ES-I3 (cell line): Measurements from ENCODE around the gene RGS6.

Experiments
- H3K36me3 ChIP-seq: 2 replicates; pipeline ENCODE4 v1.6.1; 2013; ENCODE audit warnings: mild to moderate bottlenecking, low read length, control low read depth, moderate library complexity; ENCODE audit not compliant: insufficient read depth
- H3K4me1 ChIP-seq: 2 replicates; pipeline ENCODE4 v1.6.1; 2013; ENCODE audit warnings: mild to moderate bottlenecking, control low read depth, low read length; ENCODE audit not compliant: insufficient read depth
- H3K9ac ChIP-seq: 2 replicates; pipeline ENCODE4 v1.6.1; 2013; ENCODE audit warnings: low read depth, mild to moderate bottlenecking, low read length, moderate library complexity
- H3K9me3 ChIP-seq: 2 replicates; pipeline ENCODE4 v1.6.1; 2013; ENCODE audit warnings: mild to moderate bottlenecking, low read length, moderate library complexity; ENCODE audit not compliant: control insufficient read depth, insufficient read depth

RGS6 gene

GRCh38 chr14:72098210-72098609, 166.0 kb downstream of the RGS6 start:
- Histone ChIP-seq H3K9ac (no peak overlapping the region), H3K4me1 (peaks cover 4% of the 10 kb centered on the region; the same call in 1 of the 2 replicates), H3K9me3 (no peaks in the 10 kb centered on the region), H3K36me3 (no peaks in the 10 kb centered on the region)

GRCh38 chr14:72099566-72099965, 167.3 kb downstream of the RGS6 start:
- Histone ChIP-seq H3K9me3 (no peaks in the 10 kb centered on the region), H3K4me1 (0 out of 2 replicates have a peak, but pooled peaks cover 4% of the 10 kb centered on the region), H3K36me3 (no peaks in the 10 kb centered on the region), H3K9ac (no peak overlapping the region)

GRCh38 chr14:72104011-72104613, 171.9 kb downstream of the RGS6 start:
- Histone ChIP-seq H3K9me3 (no peaks in the 10 kb centered on the region), H3K9ac (no peak overlapping the region), H3K36me3 (no peaks in the 10 kb centered on the region), H3K4me1 (no peaks in the 10 kb centered on the region)

GRCh38 chr14:72111911-72112310, 179.7 kb downstream of the RGS6 start:
- Histone ChIP-seq H3K4me1 (no peaks in the 10 kb centered on the region), H3K36me3 (no peaks in the 10 kb centered on the region), H3K9ac (no peak overlapping the region), H3K9me3 (no peaks in the 10 kb centered on the region)

DNA sequence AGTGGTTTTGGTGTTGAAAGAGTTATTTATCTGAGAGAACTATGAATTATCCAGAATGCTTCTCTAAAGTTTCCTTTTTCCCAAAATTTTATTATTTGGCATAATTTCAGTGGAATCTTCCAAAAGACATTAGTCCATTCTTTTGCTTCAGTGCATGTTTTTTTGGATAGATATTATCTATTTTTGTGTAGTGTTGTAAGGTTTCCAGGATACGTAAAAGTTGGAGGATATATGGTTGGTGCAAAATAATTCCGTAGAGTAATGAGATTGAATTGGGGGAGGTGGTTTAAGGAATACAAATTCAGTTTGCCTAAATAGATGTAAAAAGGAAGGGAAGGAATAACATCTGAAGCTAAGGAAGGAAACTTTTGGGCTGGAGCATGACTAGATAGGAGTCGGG, 186.6 kb downstream of the RGS6 start:
- H3K36me3 ChIP-seq: no peaks in the 10 kb centered on the region
- no peaks in the 10 kb centered on the region for H3K9me3 ChIP-seq
- no peak overlapping the region for H3K9ac ChIP-seq
- H3K4me1 ChIP-seq: no peaks in the 10 kb centered on the region

DNA sequence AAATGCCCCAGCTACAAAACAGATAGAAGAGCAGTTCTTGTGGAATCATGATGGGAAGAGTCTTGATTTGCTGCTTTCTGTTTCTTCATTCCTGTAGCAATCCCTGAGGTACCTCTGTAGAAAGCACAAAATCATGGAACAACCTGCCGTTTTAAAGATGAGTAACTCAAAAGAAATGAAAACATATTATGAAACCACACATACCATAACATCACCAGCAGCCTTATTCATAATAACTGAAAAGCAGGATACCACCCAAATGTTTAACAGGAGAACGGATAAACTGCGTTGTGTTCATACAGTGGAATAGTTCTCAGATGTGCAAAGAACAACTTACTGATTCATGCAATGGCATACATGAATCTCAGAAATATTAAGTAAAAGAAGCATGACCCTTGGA, 188.1 kb downstream of the RGS6 start:
- no peaks in the 10 kb centered on the region for H3K4me1 ChIP-seq
- no peak overlapping the region for H3K9ac ChIP-seq
- no peaks in the 10 kb centered on the region for H3K9me3 ChIP-seq
- no peaks in the 10 kb centered on the region for H3K36me3 ChIP-seq

- H3K36me3 ChIP-seq: no peaks in the 10 kb centered on the region
- no peak overlapping the region for H3K9ac ChIP-seq
- no peaks in the 10 kb centered on the region for H3K9me3 ChIP-seq
- H3K4me1 ChIP-seq: no peaks in the 10 kb centered on the region
Observed at GRCh38 chr14:72123755-72124154, 191.5 kb downstream of the RGS6 start.

GRCh38 chr14:72124171-72124570, 191.9 kb downstream of the RGS6 start:
- Histone ChIP-seq H3K9ac (no peak overlapping the region), H3K36me3 (no peaks in the 10 kb centered on the region), H3K9me3 (no peaks in the 10 kb centered on the region), H3K4me1 (no peaks in the 10 kb centered on the region)

DNA sequence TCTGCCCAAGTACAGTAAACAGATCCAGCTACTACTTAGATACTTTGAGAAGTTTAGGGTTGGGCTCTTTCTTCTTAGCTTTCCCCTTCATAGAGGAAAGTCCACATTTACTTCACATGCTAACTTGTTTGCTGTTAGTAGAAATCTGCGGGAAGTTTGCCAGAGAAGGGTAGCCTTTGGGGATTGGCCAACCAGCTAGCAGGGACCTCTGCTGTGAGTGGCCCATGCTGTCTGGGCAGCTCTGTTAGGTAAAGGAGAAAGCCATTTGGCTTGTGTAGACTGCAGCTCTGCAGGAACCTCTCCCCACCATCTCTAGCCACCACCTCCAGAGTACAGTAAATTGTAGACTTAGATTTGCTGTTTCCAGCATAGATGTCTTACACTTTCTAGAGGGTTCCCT, 193.9 kb downstream of the RGS6 start:
- H3K4me1 ChIP-seq: no peaks in the 10 kb centered on the region
- no peak overlapping the region for H3K9ac ChIP-seq
- H3K36me3 ChIP-seq: no peaks in the 10 kb centered on the region
- H3K9me3 ChIP-seq: no peaks in the 10 kb centered on the region

DNA sequence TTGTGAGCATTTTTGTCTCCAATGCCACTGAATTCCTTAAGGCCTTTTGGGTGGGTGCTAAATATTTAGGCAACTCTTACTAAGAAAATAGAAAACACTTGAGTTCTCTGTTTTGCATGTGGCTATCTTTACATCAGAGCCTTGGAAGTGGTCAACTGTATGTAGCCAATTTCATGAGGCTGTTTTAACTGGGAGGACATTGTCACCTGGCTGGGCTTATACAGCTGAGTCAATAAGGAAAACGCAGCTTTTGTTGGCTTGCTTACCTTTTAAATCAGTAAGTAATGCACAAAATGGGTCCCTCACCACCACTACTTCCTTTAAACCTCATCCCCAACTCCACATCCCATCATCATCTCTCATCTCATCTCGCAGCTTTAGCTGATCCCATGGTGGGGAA, 194.3 kb downstream of the RGS6 start:
- no peaks in the 10 kb centered on the region for H3K9me3 ChIP-seq
- no peaks in the 10 kb centered on the region for H3K4me1 ChIP-seq
- H3K9ac ChIP-seq: no peak overlapping the region
- H3K36me3 ChIP-seq: no peaks in the 10 kb centered on the region

- Histone ChIP-seq H3K36me3 (no peaks in the 10 kb centered on the region), H3K9me3 (no peaks in the 10 kb centered on the region), H3K4me1 (no peaks in the 10 kb centered on the region), H3K9ac (no peak overlapping the region)
Observed at GRCh38 chr14:72128629-72129028, 196.4 kb downstream of the RGS6 start.

DNA sequence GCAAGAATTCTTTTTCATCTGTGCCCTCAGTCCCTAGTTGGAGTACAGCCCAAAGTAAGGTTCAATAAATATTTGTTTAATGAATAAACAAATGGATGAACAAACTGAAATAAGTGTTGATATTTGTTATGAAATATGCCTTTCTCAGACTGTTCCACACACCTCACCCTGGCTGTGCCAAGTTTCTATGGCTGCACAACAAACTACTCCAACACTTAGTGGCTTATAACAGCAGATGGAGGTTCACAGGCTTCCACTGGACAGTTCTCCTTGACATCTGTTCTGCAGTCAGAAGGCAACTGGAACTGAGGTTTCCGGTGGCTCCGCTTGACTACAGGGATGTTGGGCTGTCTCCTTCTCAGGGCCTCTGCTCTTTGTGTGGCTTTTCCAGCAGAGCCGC, 197.1 kb downstream of the RGS6 start:
- no peaks in the 10 kb centered on the region for H3K36me3 ChIP-seq
- H3K9ac ChIP-seq: no peak overlapping the region
- H3K4me1 ChIP-seq: no peaks in the 10 kb centered on the region
- no peaks in the 10 kb centered on the region for H3K9me3 ChIP-seq

- Histone ChIP-seq H3K36me3 (no peaks in the 10 kb centered on the region), H3K4me1 (no peaks in the 10 kb centered on the region), H3K9me3 (no peaks in the 10 kb centered on the region), H3K9ac (no peak overlapping the region)
Observed at GRCh38 chr14:72141084-72141483, 208.9 kb downstream of the RGS6 start.

DNA sequence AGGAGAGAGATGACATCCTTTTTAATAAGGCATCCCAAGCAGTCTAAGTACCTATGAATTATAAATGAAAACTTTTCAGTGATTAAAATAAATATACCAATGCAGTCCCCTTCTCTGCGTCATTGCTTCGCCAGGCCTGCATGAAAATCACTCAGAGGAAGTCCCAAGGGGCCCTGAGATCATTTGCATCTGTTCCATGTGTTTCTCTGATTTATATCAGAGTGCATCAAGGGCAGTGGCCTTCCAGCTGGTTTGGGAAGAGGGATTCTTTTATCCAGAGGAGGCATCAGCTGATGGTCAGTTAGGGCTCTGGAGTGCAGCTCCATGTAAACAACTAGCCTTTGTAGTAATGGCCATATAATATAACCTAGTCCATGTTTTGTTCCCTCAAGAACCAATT, 210.1 kb downstream of the RGS6 start:
- Histone ChIP-seq H3K4me1 (no peaks in the 10 kb centered on the region), H3K9ac (no peak overlapping the region), H3K9me3 (no peaks in the 10 kb centered on the region), H3K36me3 (no peaks in the 10 kb centered on the region)

DNA sequence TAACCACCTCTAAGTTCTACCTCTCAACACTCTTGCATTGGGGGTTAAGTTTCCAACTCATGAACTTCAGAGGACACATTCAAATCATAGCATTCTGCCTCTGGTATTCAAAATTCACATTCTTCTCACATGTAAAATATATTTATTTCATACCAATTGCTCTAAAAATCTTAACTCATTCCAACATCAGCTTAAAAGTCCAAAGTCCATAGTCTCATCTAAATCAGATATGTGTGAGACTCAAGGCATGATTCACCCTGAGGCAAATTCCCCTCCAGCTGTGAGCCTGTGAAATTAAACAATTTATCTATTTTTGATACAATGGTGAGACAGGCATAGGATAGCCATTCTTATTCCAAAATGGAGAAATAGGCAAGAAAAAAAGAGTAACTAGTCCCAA, 214.0 kb downstream of the RGS6 start:
- no peak overlapping the region for H3K9ac ChIP-seq
- H3K36me3 ChIP-seq: no peaks in the 10 kb centered on the region

More for the DNA sequence above, 214.0 kb downstream of the RGS6 start:
- Histone ChIP-seq H3K4me1 (no peaks in the 10 kb centered on the region), H3K9me3 (no peaks in the 10 kb centered on the region)
